Hepatocyte (in vitro differentiated cells): ENCODE data around the gene GLMP.

Source experiments
- EZH2 ChIP-seq: fragments of 200-600 bp; sonication (generic); IDR thresholded peaks from 2 replicates; pipeline ENCODE4 v1.6.1; 2016; ENCODE audit warnings: antibody characterized with exemption, mild to moderate bottlenecking, borderline replicate concordance
- EZH2phosphoT487 ChIP-seq: fragments of 200-600 bp; sonication (generic); IDR thresholded peaks from one replicate; pipeline ENCODE4 v1.6.1; 2018; ENCODE audit warnings: antibody characterized with exemption, mild to moderate bottlenecking, low read depth, moderate library complexity; ENCODE audit not compliant: unreplicated experiment, severe bottlenecking
- TF ChIP-seq, protein P1 (sequence below): fragments of 200-600 bp; sonication (generic); IDR thresholded peaks from 2 replicates; pipeline ENCODE4 v1.5.1; 2016; ENCODE audit warnings: antibody characterized with exemption, mild to moderate bottlenecking; ENCODE audit not compliant: poor library complexity

- no peak for TF ChIP-seq EZH2
- TF ChIP-seq, protein P1, sequence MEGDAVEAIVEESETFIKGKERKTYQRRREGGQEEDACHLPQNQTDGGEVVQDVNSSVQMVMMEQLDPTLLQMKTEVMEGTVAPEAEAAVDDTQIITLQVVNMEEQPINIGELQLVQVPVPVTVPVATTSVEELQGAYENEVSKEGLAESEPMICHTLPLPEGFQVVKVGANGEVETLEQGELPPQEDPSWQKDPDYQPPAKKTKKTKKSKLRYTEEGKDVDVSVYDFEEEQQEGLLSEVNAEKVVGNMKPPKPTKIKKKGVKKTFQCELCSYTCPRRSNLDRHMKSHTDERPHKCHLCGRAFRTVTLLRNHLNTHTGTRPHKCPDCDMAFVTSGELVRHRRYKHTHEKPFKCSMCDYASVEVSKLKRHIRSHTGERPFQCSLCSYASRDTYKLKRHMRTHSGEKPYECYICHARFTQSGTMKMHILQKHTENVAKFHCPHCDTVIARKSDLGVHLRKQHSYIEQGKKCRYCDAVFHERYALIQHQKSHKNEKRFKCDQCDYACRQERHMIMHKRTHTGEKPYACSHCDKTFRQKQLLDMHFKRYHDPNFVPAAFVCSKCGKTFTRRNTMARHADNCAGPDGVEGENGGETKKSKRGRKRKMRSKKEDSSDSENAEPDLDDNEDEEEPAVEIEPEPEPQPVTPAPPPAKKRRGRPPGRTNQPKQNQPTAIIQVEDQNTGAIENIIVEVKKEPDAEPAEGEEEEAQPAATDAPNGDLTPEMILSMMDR: no peak
- TF ChIP-seq EZH2phosphoT487: no peak
These were observed 47.2 kb downstream of the GLMP start for GRCh38 chr1:156248323-156248683.
